ENCODE results near the gene USP16. TPM values are rescaled to one million over a fixed set of nuclear protein-coding genes. Genes with fewer than 3 reads are reported as not detected.
A peak's percentile ranks its signal among the peaks of the same experiment; 100 is the strongest.

Gene USP16
- total RNA-seq, 1 donor from 2014 or later: 7.2 TPM

DNA sequence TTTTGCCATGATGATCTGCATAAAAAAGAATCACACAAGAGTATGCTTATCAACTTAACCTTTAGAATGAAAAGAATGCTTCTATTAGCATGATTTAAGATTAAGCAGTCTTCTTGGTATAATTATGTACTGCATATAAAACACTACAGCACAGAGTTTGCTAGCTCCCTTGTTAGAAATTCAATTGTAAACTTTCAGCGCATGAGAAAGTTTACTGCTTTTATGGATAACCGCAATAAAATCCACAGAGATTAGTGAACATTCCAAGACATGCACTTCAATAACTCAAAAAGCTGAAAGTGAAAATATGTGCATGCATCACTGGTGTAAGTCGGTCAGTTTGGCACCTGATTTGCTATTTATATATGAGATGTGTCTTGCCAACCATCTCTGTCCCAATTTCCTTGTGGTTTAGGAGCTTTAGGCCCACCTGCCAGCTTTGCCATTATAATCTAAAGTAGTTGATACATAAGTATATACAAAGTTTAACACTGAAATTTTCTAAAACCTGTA is 32.1 kb downstream of the USP16 start:
- Histone ChIP-seq H3K36me3 (peaks cover 81 to 98% of the 10 kb centered on the region in 2 donors), H3K27ac (peak overlapping the region in 1 of 2 donors; percentile 38), H3K9me3 (no peaks in the 10 kb centered on the region), H3K4me3 (no peak overlapping the region), H3K27me3 (no peaks in the 10 kb centered on the region), H3K4me1 (no peaks in the 10 kb centered on the region)
- intact Hi-C loops (cut with DNase I): no loop called here
- TF ChIP-seq, protein P1, sequence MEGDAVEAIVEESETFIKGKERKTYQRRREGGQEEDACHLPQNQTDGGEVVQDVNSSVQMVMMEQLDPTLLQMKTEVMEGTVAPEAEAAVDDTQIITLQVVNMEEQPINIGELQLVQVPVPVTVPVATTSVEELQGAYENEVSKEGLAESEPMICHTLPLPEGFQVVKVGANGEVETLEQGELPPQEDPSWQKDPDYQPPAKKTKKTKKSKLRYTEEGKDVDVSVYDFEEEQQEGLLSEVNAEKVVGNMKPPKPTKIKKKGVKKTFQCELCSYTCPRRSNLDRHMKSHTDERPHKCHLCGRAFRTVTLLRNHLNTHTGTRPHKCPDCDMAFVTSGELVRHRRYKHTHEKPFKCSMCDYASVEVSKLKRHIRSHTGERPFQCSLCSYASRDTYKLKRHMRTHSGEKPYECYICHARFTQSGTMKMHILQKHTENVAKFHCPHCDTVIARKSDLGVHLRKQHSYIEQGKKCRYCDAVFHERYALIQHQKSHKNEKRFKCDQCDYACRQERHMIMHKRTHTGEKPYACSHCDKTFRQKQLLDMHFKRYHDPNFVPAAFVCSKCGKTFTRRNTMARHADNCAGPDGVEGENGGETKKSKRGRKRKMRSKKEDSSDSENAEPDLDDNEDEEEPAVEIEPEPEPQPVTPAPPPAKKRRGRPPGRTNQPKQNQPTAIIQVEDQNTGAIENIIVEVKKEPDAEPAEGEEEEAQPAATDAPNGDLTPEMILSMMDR (IDR thresholded peaks at IDR 0.05): no peak
- no peak for DNase-seq (ENCODE audit: low spot score in 2 of 2)

DNA sequence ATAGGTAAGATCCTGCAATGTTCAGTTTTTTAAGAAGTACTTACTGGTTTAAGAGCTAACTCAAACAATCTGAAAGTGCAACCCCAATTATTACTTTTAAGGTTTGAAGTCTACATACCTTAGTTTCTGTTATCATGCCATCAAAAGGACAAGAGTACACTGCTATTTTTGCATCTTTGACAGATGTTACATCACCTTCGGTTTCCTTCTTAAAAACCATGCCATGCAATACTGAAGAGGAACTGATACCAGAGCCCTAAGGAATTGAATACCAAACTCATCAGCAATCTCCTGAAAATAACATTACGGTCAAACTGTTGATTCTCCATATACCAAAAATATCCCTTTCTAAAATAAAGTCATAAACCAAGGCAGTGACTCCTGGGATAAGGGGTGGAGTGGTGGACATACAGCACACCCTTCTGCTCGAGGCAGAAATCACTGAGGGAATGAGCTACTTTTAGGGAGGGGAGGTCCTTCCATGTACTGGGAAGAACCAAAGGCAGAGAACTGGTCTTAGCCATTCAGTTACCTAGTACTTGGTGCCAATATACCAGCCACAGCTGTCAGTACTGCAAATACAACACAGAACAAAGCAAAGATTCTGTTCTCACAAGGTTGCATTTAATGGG is 40.5 kb downstream of the USP16 start:
- Histone ChIP-seq H3K27me3 (no peaks in the 10 kb centered on the region), H3K4me1 (no peaks in the 10 kb centered on the region), H3K27ac (no peak overlapping the region), H3K36me3 (peaks cover 88 to 89% of the 10 kb centered on the region in 2 donors), H3K4me3 (no peak overlapping the region), H3K9me3 (no peaks in the 10 kb centered on the region)
- no peak for DNase-seq (ENCODE audit: low spot score in 2 of 2)
- intact Hi-C loops (cut with DNase I): no loop called here
- TF ChIP-seq, protein P1 (IDR thresholded peaks at IDR 0.05): no peak

DNA sequence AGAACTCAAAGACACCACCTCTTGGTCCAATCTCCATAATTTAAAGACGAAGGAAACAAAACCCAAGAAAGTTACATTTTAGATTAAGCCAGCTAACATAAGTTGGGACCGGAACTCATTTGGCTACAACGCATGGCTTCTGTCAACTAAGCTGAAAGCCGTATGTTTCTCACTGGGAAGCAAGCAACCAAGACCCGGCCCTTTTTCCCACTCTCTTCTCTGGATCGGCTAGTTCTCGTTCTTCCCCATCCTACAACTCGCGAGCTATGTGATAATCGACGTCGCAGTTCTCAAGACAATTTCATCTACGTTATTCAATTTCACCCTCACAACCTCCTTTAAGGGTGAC is 48.4 kb downstream of the USP16 start:
- Histone ChIP-seq H3K36me3 (peaks cover 13 to 14% of the 10 kb centered on the region in 2 donors), H3K9me3 (no peaks in the 10 kb centered on the region), H3K27ac (peak overlapping the region; percentile 83 to 86), H3K4me1 (peaks cover 0 to 6% of the 10 kb centered on the region in 2 donors), H3K4me3 (peak overlapping the region; percentile 71 to 73), H3K27me3 (no peaks in the 10 kb centered on the region)
- TF ChIP-seq, protein P1 (IDR thresholded peaks at IDR 0.05): no peak
- intact Hi-C loops (cut with DNase I): loop anchor here (1.0 to 2.0 kb wide), 2 partner anchors 49 to 80 kb away; partner anchors contain the start of genes LTN1 and USP16
- no peak for DNase-seq (ENCODE audit: low spot score in 2 of 2)

DNA sequence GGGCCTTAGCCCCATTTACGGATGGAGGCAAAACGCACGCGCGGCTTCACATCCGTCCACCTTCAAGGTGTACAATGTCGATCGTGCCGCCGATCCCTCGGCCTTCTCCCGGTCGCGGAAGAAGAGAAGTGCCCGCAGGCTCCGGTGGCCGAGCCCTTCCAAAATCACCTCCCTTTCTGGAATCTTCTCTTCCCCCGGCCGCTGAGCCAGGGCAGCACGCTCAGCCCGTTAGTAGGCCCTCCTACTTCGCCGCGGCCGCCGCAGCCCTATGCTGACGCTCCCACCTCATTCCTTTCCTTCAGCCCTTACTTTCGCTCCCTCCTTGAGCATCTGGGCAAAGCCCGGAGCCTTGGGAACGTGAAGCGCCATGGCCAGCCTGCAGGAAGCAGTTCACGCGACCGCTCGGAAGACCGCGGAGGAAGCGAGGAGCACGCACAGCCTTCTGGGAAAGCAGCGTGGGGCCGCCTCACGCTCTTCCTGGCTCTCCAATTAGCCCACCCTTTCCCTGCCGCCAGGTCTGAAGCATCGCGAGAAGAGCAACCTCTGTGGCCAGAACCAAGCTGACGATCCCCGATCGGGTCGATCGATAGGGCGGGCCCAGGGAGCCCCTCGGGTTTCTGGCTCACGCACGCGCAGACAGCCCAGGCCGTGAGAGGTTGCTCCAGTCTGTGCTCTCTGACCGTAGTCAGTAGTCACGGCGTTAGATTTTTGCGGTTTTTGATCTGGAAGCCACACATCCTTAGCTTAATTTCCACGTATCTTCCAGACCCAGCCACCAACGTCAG is 48.9 kb downstream of the USP16 start, which contains the start of gene CCT8:
CCT8 (minus strand) TSS at position 427 of the 785 bp plus-strand sequence; CDS start at position 369, 58 bp downstream.
- Histone ChIP-seq H3K4me1 (peaks cover 0 to 6% of the 10 kb centered on the region in 2 donors), H3K4me3 (peak within 1 kb of the TSS; percentile 71 to 73), H3K27me3 (no peaks in the 10 kb centered on the region), H3K9me3 (no peaks in the 10 kb centered on the region), H3K36me3 (peaks cover 8 to 13% of the 10 kb centered on the region in 2 donors), H3K27ac (peak within 1 kb of the TSS; percentile 83 to 86)
- DNase-seq (ENCODE audit: low spot score in 2 of 2): peak; percentile 95 to 99
- TF ChIP-seq, protein P1 (IDR thresholded peaks at IDR 0.05): no peak
- intact Hi-C loops (cut with DNase I): loop anchor here (1.0 to 2.0 kb wide), 2 partner anchors 49 to 81 kb away; partner anchors contain the start of genes LTN1 and USP16

DNA sequence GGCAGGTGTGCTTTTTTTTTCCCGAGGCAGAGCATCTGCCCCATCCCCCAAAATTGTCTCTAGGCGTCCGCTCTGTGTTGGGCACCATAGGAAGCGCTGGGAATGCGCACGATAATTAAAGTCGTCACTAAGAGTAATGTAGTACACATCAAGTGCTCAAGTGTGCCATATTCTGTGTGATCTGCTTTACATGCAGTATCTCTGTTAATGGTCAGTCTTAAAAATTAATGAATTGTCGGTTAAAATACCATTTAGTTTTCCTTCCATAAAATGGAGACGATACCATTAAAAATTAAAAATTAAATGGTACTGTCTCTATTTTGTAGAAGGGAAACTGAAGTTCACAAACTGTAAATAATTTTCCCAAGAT is 49.5 kb downstream of the USP16 start:
- Histone ChIP-seq H3K9me3 (no peaks in the 10 kb centered on the region), H3K27me3 (no peaks in the 10 kb centered on the region), H3K4me1 (peaks cover 0 to 7% of the 10 kb centered on the region in 2 donors), H3K36me3 (peaks cover 2 to 8% of the 10 kb centered on the region in 2 donors), H3K4me3 (peak overlapping the region; percentile 71 to 73), H3K27ac (peak overlapping the region; percentile 75 to 86)
- intact Hi-C loops (cut with DNase I): no loop called here
- TF ChIP-seq, protein P1 (IDR thresholded peaks at IDR 0.05): no peak
- no peak for DNase-seq (ENCODE audit: low spot score in 2 of 2)
